ENCODE measurements around the gene DPP6.
"Not testable (repeated sequence)": the region's sequence is repeated elsewhere in the genome, so short reads cannot be mapped to it uniquely, and the experiment has no call there.

DPP6 gene

DNA sequence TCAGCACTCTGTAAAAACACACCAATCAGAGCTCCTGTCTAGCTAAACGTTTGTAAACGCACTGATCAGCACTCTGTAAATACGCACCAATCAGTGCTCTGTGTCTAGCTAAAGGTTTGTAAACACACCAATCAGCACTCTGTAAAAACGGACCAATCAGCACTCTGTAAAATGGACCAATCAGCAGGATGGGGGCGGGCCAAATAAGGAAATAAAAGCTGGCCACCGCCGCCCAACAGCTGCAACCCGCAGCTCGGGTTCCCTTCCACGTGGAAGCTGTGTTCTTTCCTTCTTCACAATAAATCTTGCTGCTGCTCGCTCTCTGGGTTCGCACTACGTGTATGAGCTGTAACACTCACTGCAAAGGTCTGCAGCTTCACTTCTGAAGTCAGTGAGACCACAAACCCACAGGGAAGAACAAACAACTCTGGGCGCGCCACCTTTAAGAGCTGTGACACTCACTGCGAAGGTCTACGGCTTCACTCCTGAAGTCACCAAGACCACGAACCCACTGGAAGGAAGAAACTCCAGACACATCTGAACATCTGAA is 625.9 kb downstream of the DPP6 start:
- H3K9me3 ChIP-seq (ENCODE audit: control insufficient read depth, insufficient read depth, low read length); H3K36me3 ChIP-seq (ENCODE audit: insufficient read depth, low read length); H3K9ac ChIP-seq (ENCODE audit: low read depth, low read length); H3K4me1 ChIP-seq (ENCODE audit: insufficient read depth, low read length): not testable (repeated sequence)

DNA sequence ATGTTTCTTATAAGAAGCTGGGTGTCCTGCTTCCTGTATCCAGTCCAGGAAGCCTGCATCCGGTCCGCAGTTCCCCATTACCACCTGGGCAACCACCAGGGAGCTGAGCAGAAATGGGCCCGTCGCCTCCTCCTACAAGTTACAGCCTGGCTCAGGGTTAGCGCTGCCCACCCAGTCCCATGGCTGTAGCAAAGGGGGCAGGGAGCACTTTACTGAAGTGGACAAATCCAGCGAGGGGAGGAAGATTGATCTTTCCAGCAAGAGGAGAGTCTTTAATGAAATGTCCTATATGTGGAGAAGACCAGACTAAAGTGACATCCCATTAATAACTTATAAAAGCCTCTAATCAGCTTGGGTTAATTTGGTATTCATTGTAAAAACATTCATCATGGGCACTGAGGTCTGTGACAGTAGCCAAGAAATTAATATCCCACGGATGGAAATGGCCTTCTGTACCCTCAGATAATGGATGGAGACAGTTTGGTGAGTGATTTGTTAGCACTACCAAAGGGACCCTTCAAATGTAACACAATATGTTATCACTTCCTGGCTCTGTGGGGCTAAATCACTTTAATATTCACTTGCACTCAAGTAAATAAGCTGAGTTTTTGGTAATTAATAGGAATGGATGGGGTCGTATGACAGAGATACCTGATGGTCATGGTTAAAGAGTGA is 627.3 kb downstream of the DPP6 start:
- H3K4me1 ChIP-seq (ENCODE audit: insufficient read depth, low read length), result peaks cover 5% of the 10 kb centered on the region; the same call in 1 of the 2 replicates
- H3K9me3 ChIP-seq (ENCODE audit: control insufficient read depth, insufficient read depth, low read length), result no peaks in the 10 kb centered on the region
- H3K9ac ChIP-seq (ENCODE audit: low read depth, low read length), result no peak overlapping the region
- no peaks in the 10 kb centered on the region for H3K36me3 ChIP-seq (ENCODE audit: insufficient read depth, low read length)

DNA sequence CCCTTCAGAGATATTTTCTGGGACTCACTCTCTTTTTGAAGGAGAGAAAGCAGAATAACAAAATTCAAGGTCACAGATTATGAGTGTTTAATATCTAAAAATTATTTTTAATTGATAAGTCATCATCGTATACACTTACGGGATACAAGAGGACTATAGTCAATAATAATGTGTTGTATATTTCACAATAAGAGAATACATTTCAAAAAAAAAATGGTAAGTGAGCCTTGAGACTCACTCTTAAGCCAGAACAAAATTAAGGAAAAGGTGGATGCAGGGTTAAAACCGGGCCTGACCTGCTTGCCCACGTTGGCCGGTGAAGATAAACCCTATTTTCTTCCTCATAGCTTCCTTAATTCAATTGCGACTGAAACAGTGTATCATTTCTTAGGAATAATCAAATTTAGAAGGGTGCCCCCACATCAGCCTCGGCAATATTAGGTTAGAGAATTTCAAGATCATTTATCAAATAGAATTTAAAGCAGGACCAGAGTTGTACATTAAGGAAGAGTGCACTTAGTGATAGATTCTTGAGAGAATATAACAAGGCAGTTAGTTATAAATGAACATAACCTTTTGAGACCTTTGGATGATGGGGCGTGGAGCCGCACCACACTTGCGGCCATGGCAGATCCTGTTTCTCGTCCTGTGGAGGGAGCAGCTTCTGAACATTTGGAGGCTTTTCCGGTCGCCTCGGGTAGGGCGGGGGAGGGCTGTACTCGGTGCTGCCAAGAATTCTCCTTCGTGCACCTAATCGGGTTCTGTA is 628.9 kb downstream of the DPP6 start:
- H3K36me3 ChIP-seq (ENCODE audit: insufficient read depth, low read length), result no peaks in the 10 kb centered on the region
- peaks cover 5% of the 10 kb centered on the region; the same call in 1 of the 2 replicates for H3K4me1 ChIP-seq (ENCODE audit: insufficient read depth, low read length)
- no peak overlapping the region for H3K9ac ChIP-seq (ENCODE audit: low read depth, low read length)
- H3K9me3 ChIP-seq (ENCODE audit: control insufficient read depth, insufficient read depth, low read length), result no peaks in the 10 kb centered on the region

DNA sequence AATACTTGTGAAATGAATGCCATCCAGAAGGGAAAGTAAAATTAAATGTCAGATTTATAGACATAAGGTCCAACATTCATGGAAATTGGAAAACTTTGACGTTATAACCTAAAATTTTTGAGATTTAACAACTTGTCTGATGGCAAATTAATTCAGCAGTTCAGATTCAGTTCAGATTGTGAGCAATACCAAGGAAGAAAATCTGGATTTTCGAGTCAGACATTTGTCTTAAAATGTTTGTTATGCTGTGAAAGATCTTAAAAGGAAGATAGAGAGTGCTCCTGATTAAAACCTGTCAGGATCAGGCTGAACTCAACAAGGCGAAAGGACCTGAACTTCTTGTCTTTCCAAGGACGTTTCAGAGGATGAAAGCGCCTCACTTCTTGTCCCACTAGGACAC is 629.8 kb downstream of the DPP6 start:
- Histone ChIP-seq H3K36me3 (ENCODE audit: insufficient read depth, low read length) (no peaks in the 10 kb centered on the region), H3K9ac (ENCODE audit: low read depth, low read length) (no peak overlapping the region), H3K9me3 (ENCODE audit: control insufficient read depth, insufficient read depth, low read length) (no peaks in the 10 kb centered on the region), H3K4me1 (ENCODE audit: insufficient read depth, low read length) (peaks cover 5% of the 10 kb centered on the region; the same call in 1 of the 2 replicates)

DNA sequence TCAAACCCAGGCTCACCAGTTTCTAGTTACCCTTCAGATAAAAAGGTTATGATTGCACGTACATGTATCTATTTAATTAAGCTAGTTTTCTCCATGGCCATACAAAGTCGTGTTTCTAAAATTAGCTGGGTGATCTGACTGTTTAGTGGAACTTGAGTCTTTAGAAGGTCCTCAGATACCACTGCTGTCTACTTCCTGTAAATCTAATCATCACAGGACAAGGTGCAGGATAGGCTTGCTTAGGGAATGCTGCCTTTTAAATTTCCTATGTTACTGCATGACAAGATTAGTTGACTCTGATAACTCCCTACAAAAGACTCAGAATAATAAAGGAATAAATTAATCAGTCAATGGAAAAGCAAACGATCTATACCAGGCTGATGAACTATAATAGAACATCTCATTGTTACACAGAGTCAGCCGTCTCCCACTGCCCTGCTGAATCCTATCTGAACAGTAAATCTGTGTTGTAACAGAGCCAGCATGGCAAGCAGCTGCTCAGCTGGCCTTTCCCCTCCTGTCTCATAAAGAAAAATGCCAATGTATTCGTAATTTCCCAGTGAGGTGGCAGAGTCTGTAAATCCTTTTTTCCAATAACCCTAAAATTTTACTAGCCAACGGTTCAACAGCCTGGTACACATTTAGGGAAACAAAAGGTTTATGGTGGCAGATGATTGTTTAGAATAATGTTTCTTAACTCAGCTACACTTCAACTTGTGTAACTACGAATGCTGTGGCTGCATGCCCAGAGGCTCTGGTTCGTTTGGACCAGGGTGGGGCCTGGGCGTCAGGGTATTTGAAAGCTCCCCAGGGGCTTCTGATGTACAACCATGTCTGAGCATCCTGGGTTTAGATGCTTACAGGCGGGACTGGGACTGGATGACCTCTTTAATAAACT is 632.7 kb downstream of the DPP6 start:
- Histone ChIP-seq H3K9ac (ENCODE audit: low read depth, low read length) (no peak overlapping the region), H3K9me3 (ENCODE audit: control insufficient read depth, insufficient read depth, low read length) (no peaks in the 10 kb centered on the region)

DNA sequence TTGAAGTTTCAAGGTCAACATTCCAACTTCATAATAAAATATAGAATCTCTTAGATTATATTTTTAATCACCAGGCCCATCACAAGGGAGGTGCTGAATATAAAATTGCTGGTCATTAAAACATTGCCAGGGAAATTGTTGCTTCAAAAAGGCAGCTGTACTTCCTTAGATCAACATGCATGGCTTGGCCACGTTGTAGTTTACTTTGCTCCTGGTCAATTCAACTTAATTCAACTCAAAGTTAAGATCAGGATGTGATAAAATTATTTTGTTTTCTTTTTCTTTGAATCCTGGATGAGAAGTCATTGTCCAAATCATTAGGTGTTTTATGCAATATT is 633.3 kb downstream of the DPP6 start:
- no peaks in the 10 kb centered on the region for H3K9me3 ChIP-seq (ENCODE audit: control insufficient read depth, insufficient read depth, low read length)
- H3K9ac ChIP-seq (ENCODE audit: low read depth, low read length), result no peak overlapping the region
- no peaks in the 10 kb centered on the region for H3K36me3 ChIP-seq (ENCODE audit: insufficient read depth, low read length)
- peaks cover 5% of the 10 kb centered on the region; the same call in 1 of the 2 replicates for H3K4me1 ChIP-seq (ENCODE audit: insufficient read depth, low read length)

More for the DNA sequence above, 632.7 kb downstream of the DPP6 start:
- Histone ChIP-seq H3K4me1 (ENCODE audit: insufficient read depth, low read length) (peaks cover 5% of the 10 kb centered on the region; the same call in 1 of the 2 replicates), H3K36me3 (ENCODE audit: insufficient read depth, low read length) (no peaks in the 10 kb centered on the region)

DNA sequence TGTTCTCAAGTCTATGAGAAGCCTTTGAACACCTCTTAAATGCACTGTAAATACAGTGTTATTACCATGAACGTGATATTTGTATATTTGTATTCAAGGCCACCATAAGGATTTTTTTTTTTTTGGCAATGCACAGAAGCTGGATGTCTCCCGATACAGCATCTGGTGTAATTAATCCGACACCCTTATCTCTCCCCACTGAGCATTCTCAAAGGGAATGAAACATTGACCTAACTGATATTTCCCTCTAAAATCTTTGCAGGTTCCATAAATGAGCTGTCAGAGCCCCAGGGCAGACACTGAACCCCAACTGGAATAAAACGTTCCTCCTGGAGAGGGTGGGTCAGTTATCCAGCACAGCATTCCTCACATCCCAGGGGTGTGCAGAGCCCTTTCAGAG is 634.1 kb downstream of the DPP6 start:
- Histone ChIP-seq H3K4me1 (ENCODE audit: insufficient read depth, low read length) (peaks cover 5% of the 10 kb centered on the region; the same call in 1 of the 2 replicates), H3K36me3 (ENCODE audit: insufficient read depth, low read length) (no peaks in the 10 kb centered on the region), H3K9me3 (ENCODE audit: control insufficient read depth, insufficient read depth, low read length) (no peaks in the 10 kb centered on the region), H3K9ac (ENCODE audit: low read depth, low read length) (no peak overlapping the region)

DNA sequence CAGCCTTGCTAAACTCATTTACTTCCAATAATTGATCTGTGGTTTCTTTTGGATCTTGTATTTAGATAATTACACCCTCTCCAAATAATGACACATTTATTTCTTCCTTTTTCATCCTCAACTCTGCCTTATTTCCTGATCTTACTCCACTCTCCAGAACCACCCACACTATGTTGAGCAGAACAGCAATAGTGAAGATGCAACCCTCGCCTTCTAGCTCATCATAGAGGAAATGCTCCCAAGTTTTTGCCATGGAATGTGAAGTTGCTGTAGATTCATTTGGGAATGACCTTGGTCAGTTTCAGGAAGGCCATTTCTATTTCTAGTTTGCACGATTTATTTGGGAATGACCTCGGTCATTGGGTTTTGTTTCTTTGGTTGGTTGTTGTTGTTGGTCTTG is 636.8 kb downstream of the DPP6 start:
- no peaks in the 10 kb centered on the region for H3K9me3 ChIP-seq (ENCODE audit: control insufficient read depth, insufficient read depth, low read length)
- no peak overlapping the region for H3K9ac ChIP-seq (ENCODE audit: low read depth, low read length)
- no peaks in the 10 kb centered on the region for H3K4me1 ChIP-seq (ENCODE audit: insufficient read depth, low read length)
- H3K36me3 ChIP-seq (ENCODE audit: insufficient read depth, low read length), result no peaks in the 10 kb centered on the region

DNA sequence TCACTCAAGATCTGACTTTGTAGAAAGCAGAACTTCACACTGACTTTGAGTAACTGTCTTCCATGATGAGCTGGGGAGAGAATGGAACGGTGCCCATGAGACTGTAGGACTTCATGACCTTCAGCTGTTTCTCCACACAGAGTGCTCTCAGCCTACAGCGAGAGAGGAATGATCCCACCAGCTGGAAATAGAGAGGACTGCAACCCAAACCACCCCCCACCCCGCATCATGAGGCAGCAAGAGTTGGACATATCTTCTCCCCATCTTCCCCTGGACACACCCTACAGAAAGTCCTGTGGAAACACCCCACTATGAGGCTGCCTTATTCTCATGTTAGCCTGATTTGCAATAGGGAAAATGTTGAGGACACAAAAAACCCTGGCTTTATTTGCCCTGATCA is 638.2 kb downstream of the DPP6 start:
- H3K9ac ChIP-seq (ENCODE audit: low read depth, low read length), result no peak overlapping the region
- H3K36me3 ChIP-seq (ENCODE audit: insufficient read depth, low read length), result no peaks in the 10 kb centered on the region
- H3K4me1 ChIP-seq (ENCODE audit: insufficient read depth, low read length), result no peaks in the 10 kb centered on the region
- no peaks in the 10 kb centered on the region for H3K9me3 ChIP-seq (ENCODE audit: control insufficient read depth, insufficient read depth, low read length)

DNA sequence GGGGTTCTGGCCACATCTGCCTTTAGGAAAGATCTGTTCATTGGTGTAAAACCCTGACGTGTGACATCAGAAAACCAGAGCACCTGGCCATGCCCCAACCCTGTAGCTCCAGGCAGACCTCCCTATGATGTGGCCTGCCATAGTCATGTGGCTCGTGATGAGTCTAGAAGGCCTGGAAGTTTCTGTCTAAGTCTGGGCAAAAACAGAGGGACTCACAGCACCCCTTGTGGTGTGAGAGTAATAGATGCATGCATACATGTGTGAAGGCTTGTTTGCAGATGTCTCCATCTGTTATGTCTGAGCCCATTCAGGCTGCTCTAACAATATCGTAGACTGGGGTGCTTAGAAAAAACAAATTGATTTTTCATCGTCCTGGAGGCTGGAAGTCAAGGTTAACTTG is 641.5 kb downstream of the DPP6 start:
- Histone ChIP-seq H3K36me3 (ENCODE audit: insufficient read depth, low read length) (no peaks in the 10 kb centered on the region), H3K4me1 (ENCODE audit: insufficient read depth, low read length) (no peaks in the 10 kb centered on the region), H3K9ac (ENCODE audit: low read depth, low read length) (no peak overlapping the region), H3K9me3 (ENCODE audit: control insufficient read depth, insufficient read depth, low read length) (no peaks in the 10 kb centered on the region)

DNA sequence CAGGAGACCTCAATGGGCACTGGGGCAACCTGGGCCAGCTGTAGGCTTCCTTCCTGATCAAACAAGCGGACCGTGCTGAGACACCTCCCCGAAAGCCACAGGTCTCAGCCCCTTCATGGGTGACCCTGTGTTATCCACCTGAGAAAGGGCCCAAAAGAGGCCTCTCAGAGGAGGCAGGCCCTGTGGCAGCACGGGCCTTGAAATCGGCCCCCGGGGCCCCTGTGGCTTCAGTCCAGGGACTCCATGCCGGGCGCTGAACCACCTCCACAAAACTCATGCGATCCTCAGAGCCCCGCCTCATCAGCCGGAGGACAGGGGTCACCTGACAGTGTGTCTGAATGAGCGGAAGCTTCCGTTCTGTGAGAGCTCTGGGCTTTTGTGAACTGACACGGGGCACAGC is 643.6 kb downstream of the DPP6 start:
- Histone ChIP-seq H3K4me1 (ENCODE audit: insufficient read depth, low read length) (peaks cover 3% of the 10 kb centered on the region), H3K9me3 (ENCODE audit: control insufficient read depth, insufficient read depth, low read length) (no peaks in the 10 kb centered on the region), H3K9ac (ENCODE audit: low read depth, low read length) (no peak overlapping the region), H3K36me3 (ENCODE audit: insufficient read depth, low read length) (no peaks in the 10 kb centered on the region)

DNA sequence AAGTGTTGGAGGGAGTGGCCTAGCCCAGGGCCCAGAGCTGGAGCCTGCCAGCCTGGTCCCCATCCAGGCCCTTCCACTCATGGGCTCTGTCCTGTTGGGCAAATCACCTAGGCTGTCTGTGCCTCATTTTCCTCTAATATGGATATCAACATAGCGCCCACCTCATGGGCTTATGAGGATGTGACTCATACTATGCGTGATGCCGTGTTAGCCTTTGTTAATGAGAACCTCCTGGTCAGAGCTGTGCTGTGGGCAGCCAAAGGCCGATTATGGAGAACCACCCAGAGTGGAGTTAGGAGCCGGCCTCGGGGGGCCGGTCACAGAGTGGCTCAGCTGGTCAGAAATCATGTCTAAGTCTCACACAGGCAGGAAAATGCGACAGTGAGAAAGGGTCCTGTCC is 644.4 kb downstream of the DPP6 start:
- H3K9me3 ChIP-seq (ENCODE audit: control insufficient read depth, insufficient read depth, low read length), result no peaks in the 10 kb centered on the region
- no peaks in the 10 kb centered on the region for H3K36me3 ChIP-seq (ENCODE audit: insufficient read depth, low read length)
- H3K9ac ChIP-seq (ENCODE audit: low read depth, low read length), result no peak overlapping the region
- H3K4me1 ChIP-seq (ENCODE audit: insufficient read depth, low read length), result peaks cover 3% of the 10 kb centered on the region

DNA sequence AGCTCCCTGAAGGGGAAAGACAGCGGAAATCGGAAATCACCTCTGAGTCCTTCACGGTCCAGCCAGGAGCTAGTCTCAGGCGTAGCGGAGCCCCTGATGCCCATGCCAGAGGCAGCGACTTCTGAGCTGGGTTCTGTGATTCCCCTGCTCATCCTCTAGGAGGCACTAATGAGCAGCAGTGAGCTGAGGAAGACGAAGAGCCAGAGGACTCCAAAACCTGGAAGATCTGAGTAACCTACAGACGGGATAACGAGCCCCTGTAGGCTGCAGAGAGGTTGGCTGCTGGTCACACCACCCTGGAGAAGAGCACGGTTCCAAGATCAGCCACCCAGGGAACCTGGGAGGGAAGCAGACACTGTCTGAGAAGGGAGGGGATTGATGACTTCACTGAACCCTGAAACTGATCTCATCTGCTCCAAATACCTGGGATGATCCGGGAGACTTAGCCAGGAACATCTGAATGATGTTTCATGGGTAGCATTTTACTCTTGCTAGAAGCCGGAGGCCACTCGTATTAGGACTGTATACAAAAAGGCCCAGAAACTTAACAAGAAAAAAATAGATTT is 646.6 kb downstream of the DPP6 start:
- Histone ChIP-seq H3K9me3 (ENCODE audit: control insufficient read depth, insufficient read depth, low read length) (no peaks in the 10 kb centered on the region), H3K9ac (ENCODE audit: low read depth, low read length) (no peak overlapping the region), H3K4me1 (ENCODE audit: insufficient read depth, low read length) (peaks cover 3% of the 10 kb centered on the region), H3K36me3 (ENCODE audit: insufficient read depth, low read length) (no peaks in the 10 kb centered on the region)

DNA sequence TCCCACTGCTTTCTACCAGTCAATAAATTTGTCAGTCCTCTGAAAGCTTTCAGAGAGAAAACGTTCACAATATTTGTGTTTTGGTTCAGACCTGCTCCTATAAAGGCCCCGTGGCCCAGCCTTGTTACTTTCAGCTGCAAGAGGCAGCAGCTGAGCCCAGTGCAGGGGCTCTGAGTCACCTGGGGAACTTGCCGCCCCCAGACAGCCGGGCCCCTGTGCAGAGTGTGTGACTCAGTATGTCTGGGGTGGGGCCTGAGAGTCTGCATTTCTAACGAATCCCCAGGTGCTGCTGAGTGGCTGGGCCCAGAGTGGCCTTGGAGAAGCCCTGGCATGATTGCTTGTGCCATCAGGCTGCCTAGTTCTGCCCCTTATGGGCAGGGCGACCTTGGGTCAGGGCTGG is 647.2 kb downstream of the DPP6 start:
- Histone ChIP-seq H3K9me3 (ENCODE audit: control insufficient read depth, insufficient read depth, low read length) (no peaks in the 10 kb centered on the region; the same call in 1 of the 2 replicates), H3K4me1 (ENCODE audit: insufficient read depth, low read length) (peaks cover 3% of the 10 kb centered on the region), H3K9ac (ENCODE audit: low read depth, low read length) (no peak overlapping the region), H3K36me3 (ENCODE audit: insufficient read depth, low read length) (no peaks in the 10 kb centered on the region)

All from ES-I3 (cell line).